ENCODE results near the gene MYO6. TPM values are rescaled to one million over a fixed set of nuclear protein-coding genes. Genes with fewer than 3 reads are reported as not detected.

MYO6 gene
- total and polyA plus RNA-seq, 3 donors from 2014 or later: 31.5 to 75.3 (median 69.2) TPM

DNA sequence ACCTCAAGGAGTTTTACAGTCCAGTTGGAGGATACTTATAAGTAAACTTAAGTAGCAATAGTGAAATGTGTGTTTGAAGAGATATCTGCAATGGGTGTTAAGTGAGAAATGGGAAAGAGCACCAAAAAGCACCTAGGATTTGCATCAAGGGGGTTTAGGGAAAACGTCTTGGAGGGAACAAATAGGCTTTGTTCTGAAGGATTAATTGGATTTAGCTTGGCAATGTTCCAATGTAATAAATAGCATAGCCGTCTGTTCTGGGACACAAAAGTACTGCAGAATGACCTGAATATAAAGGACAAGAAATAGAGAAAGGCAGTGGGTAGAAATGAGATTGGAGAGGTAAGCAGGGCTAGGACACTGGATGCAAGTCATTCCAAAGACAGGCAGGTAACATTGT, 2.8 kb upstream of the MYO6 start:
- no peak for DNase-seq
- TF ChIP-seq POLR2A (IDR thresholded peaks at IDR 0.05): no peak
- TF ChIP-seq, protein P1, sequence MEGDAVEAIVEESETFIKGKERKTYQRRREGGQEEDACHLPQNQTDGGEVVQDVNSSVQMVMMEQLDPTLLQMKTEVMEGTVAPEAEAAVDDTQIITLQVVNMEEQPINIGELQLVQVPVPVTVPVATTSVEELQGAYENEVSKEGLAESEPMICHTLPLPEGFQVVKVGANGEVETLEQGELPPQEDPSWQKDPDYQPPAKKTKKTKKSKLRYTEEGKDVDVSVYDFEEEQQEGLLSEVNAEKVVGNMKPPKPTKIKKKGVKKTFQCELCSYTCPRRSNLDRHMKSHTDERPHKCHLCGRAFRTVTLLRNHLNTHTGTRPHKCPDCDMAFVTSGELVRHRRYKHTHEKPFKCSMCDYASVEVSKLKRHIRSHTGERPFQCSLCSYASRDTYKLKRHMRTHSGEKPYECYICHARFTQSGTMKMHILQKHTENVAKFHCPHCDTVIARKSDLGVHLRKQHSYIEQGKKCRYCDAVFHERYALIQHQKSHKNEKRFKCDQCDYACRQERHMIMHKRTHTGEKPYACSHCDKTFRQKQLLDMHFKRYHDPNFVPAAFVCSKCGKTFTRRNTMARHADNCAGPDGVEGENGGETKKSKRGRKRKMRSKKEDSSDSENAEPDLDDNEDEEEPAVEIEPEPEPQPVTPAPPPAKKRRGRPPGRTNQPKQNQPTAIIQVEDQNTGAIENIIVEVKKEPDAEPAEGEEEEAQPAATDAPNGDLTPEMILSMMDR (IDR thresholded peaks at IDR 0.05): no peak
- Histone ChIP-seq H3K4me3 (no peak overlapping the region), H3K9me3 (no peaks in the 10 kb centered on the region), H3K36me3 (ENCODE audit: low read depth, missing control alignments) (no peaks in the 10 kb centered on the region), H3K4me1 (no peaks in the 10 kb centered on the region), H3K27ac (no peak overlapping the region), H3K27me3 (no peaks in the 10 kb centered on the region)
- intact Hi-C loops (cut with DNase I; ENCODE audit: low total_unique reads): no loop called here
- WGBS, 2 donors: 7 to 16% methylated on average over 2 of the region's 2 CpGs

DNA sequence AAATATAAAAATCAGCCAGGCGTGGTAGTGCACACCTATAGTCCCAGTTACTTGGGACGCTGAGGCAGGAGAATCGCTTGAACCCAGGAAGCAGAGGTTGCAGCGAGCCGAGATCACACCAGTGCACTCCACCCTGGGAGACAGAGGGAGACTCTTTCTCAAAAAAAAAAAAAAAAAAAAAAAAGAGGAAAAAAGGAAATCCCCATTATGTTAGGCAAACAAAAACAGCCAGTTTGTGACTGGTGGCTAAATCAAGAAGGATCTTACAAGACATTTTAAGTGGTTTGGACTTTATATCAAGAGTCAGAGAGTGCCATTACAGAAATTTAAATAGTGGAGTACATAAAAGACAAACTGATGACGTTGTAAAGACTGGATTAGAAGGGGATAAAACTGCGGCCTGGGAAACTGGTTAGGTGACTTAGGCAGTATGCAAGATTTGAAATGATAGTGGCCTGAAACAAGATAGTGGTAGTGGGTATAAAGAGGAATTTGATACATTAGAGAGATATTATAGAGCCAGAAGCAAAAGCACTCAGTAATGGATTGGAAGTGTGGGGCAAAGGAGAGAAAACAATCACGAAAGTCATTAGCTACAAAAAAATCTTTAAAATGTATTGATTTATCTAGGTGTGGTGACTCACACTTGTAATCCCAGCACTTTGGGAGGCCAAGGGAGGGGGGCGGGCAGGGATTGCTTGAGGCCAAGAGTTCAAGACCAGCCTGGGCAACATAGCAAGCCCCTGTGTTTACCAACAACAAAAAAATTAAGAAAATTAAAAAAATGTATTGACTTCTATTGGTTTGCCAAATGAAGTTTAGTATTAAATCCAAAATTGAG, 1.7 kb upstream of the MYO6 start:
- WGBS, 2 donors: 70 to 73% methylated on average over 9 of the region's 9 CpGs
- Histone ChIP-seq H3K36me3 (ENCODE audit: low read depth, missing control alignments) (no peaks in the 10 kb centered on the region), H3K4me3 (no peak overlapping the region), H3K9me3 (no peaks in the 10 kb centered on the region), H3K4me1 (peaks cover 6% of the 10 kb centered on the region), H3K27me3 (no peaks in the 10 kb centered on the region), H3K27ac (no peak overlapping the region)
- TF ChIP-seq, protein P1 (IDR thresholded peaks at IDR 0.05): no peak
- TF ChIP-seq POLR2A (IDR thresholded peaks at IDR 0.05): no peak
- intact Hi-C loops (cut with DNase I; ENCODE audit: low total_unique reads): no loop called here
- no peak for DNase-seq

DNA sequence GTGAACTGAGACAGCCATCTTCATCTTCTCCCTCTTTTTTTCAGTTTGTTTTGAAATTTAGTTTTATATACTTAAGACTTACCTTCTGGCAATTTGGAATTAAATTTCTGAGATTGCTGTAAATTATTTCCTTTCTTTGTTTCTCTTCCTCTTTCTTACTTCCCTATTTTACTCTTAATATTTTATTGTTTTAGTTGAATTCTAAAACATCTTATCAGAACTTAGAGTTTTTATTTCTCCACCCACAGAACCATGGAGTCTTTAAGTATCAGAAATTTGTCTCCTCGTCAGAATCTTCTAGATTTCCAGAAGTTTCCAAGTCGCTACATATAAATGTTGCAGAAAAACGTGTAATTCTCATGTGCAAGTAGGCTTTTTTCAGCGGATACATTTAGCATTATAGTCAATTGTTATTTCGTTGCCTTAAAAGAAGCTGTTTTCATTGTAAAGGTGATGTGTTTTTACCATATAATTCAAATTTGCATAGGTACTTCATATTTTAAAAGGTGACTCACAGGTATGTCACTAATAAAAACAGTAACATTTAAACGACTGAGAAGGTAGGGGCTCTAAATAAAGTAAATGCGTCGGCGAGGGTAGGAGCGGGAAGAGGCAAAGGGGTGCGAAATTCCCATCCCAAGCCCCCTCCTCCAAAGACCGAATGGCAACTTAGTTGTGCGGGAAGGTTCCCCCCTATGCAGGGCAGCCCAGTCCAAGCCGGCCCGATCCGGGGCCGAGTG, 866 bp upstream of the MYO6 start:
- no peaks in the 10 kb centered on the region for H3K9me3 ChIP-seq
- H3K36me3 ChIP-seq (ENCODE audit: low read depth, missing control alignments): no peaks in the 10 kb centered on the region
- TF ChIP-seq POLR2A (IDR thresholded peaks at IDR 0.05): no peak
- TF ChIP-seq, protein P1 (IDR thresholded peaks at IDR 0.05): no peak
- WGBS, 2 donors: 5 to 6% methylated on average over 17 of the region's 17 CpGs
- no peaks in the 10 kb centered on the region for H3K27me3 ChIP-seq
- peak; percentile 68 for DNase-seq
- peak overlapping the region; percentile 96 to 99 for H3K27ac ChIP-seq
- peaks cover 6% of the 10 kb centered on the region for H3K4me1 ChIP-seq
- H3K4me3 ChIP-seq: peak overlapping the region; percentile 94 to 98
- intact Hi-C loops (cut with DNase I; ENCODE audit: low total_unique reads): no loop called here

DNA sequence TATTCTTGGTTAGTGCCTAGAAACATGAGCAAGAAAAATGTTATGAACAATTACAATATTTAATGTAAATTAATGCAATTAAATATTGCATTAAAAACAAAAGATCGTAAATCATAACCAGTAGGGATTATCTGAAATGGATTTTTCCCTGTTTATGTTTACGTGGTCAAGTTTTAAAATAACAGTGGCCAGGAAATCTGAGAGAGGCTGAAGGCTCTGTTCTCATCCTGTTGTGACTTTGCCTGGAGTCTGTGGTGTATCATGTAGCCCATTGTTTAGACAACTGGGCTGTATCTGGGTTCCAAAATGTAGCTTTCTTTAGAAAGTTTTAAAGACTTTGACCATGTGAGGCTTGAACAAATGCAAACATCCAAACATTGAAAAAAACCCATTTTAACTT, 2.4 kb downstream of the MYO6 start:
- Histone ChIP-seq H3K27me3 (no peaks in the 10 kb centered on the region), H3K4me1 (peaks cover 6% of the 10 kb centered on the region), H3K4me3 (no peak overlapping the region), H3K27ac (no peak overlapping the region), H3K9me3 (no peaks in the 10 kb centered on the region), H3K36me3 (ENCODE audit: low read depth, missing control alignments) (no peaks in the 10 kb centered on the region)
- intact Hi-C loops (cut with DNase I; ENCODE audit: low total_unique reads): no loop called here
- 56 to 61% methylated on average over 2 of the region's 2 CpGs for WGBS, 2 donors
- DNase-seq: no peak
- TF ChIP-seq, protein P1 (IDR thresholded peaks at IDR 0.05): no peak
- no peak for TF ChIP-seq POLR2A (IDR thresholded peaks at IDR 0.05)
